Astrocyte of the cerebellum (primary cell): ENCODE measurements around the gene UBN1.

Experiments
- DNase-seq: peaks from one replicate; pipeline ENCODE4 v3.0.0-alpha.2; 2011; ENCODE audit warnings: low read depth
- H3K4me3 ChIP-seq: 2 replicates; pipeline ENCODE4 v1.5.1; 2011; ENCODE audit warnings: mild to moderate bottlenecking, low read depth, low read length, moderate library complexity
- CTCF ChIP-seq: IDR thresholded peaks from 2 replicates; pipeline ENCODE4 v1.5.1; 2012; ENCODE audit warnings: low read length, low read depth, moderate library complexity, mild to moderate bottlenecking; ENCODE audit errors: missing control alignments
- in situ Hi-C: cut with HindIII; loops from 2 replicates; pipeline ENCODE4 v1.10.0; 2017; ENCODE audit warnings: low sequenced_read_pairs

UBN1 gene

GRCh38 chr16:4801051-4801961 is 46.0 kb upstream of the UBN1 start:
- DNase-seq = no peak
- in situ Hi-C loops = no loop called here
- no peak for TF ChIP-seq CTCF
- peak overlapping the region; percentile 68 for H3K4me3 ChIP-seq

- peak within 1 kb of the TSS; percentile 68 for H3K4me3 ChIP-seq
- in situ Hi-C loops = no loop called here
- no peak for TF ChIP-seq CTCF
- DNase-seq = peak; percentile 1
These were observed 45.2 kb upstream of the UBN1 start, which contains the start of gene ROGDI for GRCh38 chr16:4801962-4802658. ROGDI (minus strand) TSS chr16:4802633; CDS start chr16:4802571, 62 bp downstream.

- H3K4me3 ChIP-seq = peak overlapping the region; percentile 68
- DNase-seq = peak; percentile 82
- no peak for TF ChIP-seq CTCF
- in situ Hi-C loops = no loop called here
These were observed 44.5 kb upstream of the UBN1 start for GRCh38 chr16:4802659-4803287.

- TF ChIP-seq CTCF = no peak
- H3K4me3 ChIP-seq = peak overlapping the region; percentile 68
- in situ Hi-C loops = no loop called here
- DNase-seq = no peak
These were observed 43.9 kb upstream of the UBN1 start for GRCh38 chr16:4803401-4803844.

GRCh38 chr16:4803898-4804762 is 43.2 kb upstream of the UBN1 start:
- no peak overlapping the region for H3K4me3 ChIP-seq
- no peak for DNase-seq
- TF ChIP-seq CTCF = no peak
- in situ Hi-C loops = no loop called here

- no peak for DNase-seq
- H3K4me3 ChIP-seq = no peak overlapping the region
- TF ChIP-seq CTCF = no peak
- in situ Hi-C loops = no loop called here
These were observed 42.0 kb upstream of the UBN1 start for GRCh38 chr16:4805231-4805630.
